ENCODE data around the gene DGAT2. TPM values are rescaled to one million over a fixed set of nuclear protein-coding genes. Genes with fewer than 3 reads are reported as not detected.

Gene DGAT2
- total RNA-seq, 1 donor from 2014 or later = 2.7 TPM

GRCh38 chr11:75815345-75816168 is 47.0 kb downstream of the DGAT2 start:
- H3K4me3 ChIP-seq (ENCODE audit: low read depth, low read length) = peak overlapping the region; percentile 87
- no peak for DNase-seq (ENCODE audit: low read depth)
- H3K36me3 ChIP-seq (ENCODE audit: control insufficient read depth, insufficient read depth, low read length) = no peaks in the 10 kb centered on the region
- H3K27me3 ChIP-seq (ENCODE audit: control insufficient read depth, insufficient read depth, low read length) = no peaks in the 10 kb centered on the region
- TF ChIP-seq CTCF (IDR thresholded peaks at IDR 0.05; ENCODE audit: insufficient read depth, low read length, poor library complexity, severe bottlenecking) = no peak

- no peak for TF ChIP-seq CTCF (IDR thresholded peaks at IDR 0.05; ENCODE audit: insufficient read depth, low read length, poor library complexity, severe bottlenecking)
- H3K27me3 ChIP-seq (ENCODE audit: control insufficient read depth, insufficient read depth, low read length) = no peaks in the 10 kb centered on the region
These were observed 48.1 kb downstream of the DGAT2 start for GRCh38 chr11:75816561-75817239.

GRCh38 chr11:75820645-75821044 is 52.1 kb downstream of the DGAT2 start:
- Histone ChIP-seq H3K4me3 (ENCODE audit: low read depth, low read length) (no peak overlapping the region), H3K27me3 (ENCODE audit: control insufficient read depth, insufficient read depth, low read length) (no peaks in the 10 kb centered on the region), H3K36me3 (ENCODE audit: control insufficient read depth, insufficient read depth, low read length) (no peaks in the 10 kb centered on the region)
- no peak for DNase-seq (ENCODE audit: low read depth)
- TF ChIP-seq CTCF (IDR thresholded peaks at IDR 0.05; ENCODE audit: insufficient read depth, low read length, poor library complexity, severe bottlenecking) = no peak

More at GRCh38 chr11:75816561-75817239, 48.1 kb downstream of the DGAT2 start:
- no peak for DNase-seq (ENCODE audit: low read depth)
- Histone ChIP-seq H3K36me3 (ENCODE audit: control insufficient read depth, insufficient read depth, low read length) (no peaks in the 10 kb centered on the region), H3K4me3 (ENCODE audit: low read depth, low read length) (peak overlapping the region; percentile 87)

- Histone ChIP-seq H3K36me3 (ENCODE audit: control insufficient read depth, insufficient read depth, low read length) (no peaks in the 10 kb centered on the region), H3K27me3 (ENCODE audit: control insufficient read depth, insufficient read depth, low read length) (no peaks in the 10 kb centered on the region), H3K4me3 (ENCODE audit: low read depth, low read length) (no peak overlapping the region)
- DNase-seq (ENCODE audit: low read depth) = no peak
- TF ChIP-seq CTCF (IDR thresholded peaks at IDR 0.05; ENCODE audit: insufficient read depth, low read length, poor library complexity, severe bottlenecking) = no peak
These were observed 52.6 kb downstream of the DGAT2 start for GRCh38 chr11:75821202-75821601.

GRCh38 chr11:75822541-75822940 is 54.0 kb downstream of the DGAT2 start:
- no peak for DNase-seq (ENCODE audit: low read depth)
- no peak for TF ChIP-seq CTCF (IDR thresholded peaks at IDR 0.05; ENCODE audit: insufficient read depth, low read length, poor library complexity, severe bottlenecking)
- H3K36me3 ChIP-seq (ENCODE audit: control insufficient read depth, insufficient read depth, low read length) = no peaks in the 10 kb centered on the region
- H3K27me3 ChIP-seq (ENCODE audit: control insufficient read depth, insufficient read depth, low read length) = no peaks in the 10 kb centered on the region
- H3K4me3 ChIP-seq (ENCODE audit: low read depth, low read length) = no peak overlapping the region
